HG02870 (cell line): ENCODE measurements around the gene BCAR3.

Source experiments
- ATAC-seq: cut with Tn5 transposase; IDR thresholded peaks from one replicate; pipeline ENCODE4 v1.9.1; 2021; ENCODE audit warnings: mild to moderate bottlenecking, moderate library complexity; ENCODE audit not compliant: unreplicated experiment

Gene BCAR3

GRCh38 chr1:93617670-93618499, 63.8 kb downstream of the BCAR3 start:
- no peak for ATAC-seq

DNA sequence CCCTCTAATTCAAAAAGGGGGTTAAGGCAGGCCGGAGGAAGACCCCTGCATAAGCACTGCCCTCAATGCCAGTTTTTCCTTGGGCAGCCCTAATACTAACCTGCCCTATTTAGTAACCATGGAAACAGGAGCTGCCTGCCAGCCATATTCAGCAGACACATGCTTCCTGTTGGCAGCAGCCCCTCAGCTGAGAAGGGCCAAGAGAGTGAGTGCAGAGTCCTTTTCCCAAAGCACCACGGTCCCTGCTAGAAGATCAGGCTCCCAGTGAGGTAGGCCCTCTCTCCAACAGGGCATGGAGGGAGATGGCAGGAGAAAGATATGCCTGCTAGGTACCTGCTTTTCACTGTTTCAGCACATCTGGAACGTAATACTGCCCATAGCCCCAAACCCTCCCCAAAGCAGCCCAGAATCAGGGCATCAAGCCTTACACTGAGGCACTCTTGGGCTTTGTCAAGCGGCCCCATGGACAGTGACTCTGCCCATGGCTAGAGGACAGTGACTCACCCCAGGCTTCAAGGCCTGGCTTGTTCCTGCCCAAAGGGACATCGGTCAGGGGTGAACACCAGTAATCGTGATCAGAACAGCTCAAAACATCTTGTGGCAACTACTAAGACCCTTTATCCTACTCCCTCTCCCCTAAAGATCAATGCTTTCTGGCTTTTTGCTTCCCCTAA, 64.5 kb downstream of the BCAR3 start:
- ATAC-seq, result no peak

- no peak for ATAC-seq
Observed at GRCh38 chr1:93616221-93616995, 65.2 kb downstream of the BCAR3 start.

- ATAC-seq, result peak; percentile 83
Observed at GRCh38 chr1:93615582-93616150, 66.0 kb downstream of the BCAR3 start.

DNA sequence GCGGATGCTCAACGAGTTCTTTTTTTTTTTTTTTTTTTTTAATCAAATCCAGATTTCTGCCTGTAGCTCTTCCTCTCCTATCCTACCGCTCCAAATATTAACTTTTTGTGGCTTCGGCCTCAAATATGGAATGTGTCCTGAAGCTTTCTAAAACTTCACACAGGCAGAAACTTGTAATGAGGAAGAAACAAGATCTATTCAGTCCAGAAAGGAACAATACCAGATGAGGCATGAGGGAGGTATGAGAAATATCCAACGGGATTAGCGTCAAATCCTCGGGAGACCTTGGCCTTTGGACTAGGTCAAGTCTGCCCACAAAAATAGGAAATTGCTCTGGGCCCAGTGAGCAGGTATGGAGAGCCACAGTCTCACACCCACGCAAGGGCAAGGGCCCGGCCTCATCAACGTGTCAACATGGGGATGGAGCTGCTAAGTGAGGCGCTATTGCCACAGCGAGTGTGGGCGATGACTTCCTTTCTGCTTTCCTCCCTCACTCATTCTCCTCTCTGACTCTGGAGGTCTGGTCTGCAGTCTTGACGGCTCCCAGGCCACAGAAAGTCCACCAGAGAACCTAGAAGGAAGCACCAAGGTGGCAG, 66.6 kb downstream of the BCAR3 start:
- ATAC-seq, result peak; percentile 39

DNA sequence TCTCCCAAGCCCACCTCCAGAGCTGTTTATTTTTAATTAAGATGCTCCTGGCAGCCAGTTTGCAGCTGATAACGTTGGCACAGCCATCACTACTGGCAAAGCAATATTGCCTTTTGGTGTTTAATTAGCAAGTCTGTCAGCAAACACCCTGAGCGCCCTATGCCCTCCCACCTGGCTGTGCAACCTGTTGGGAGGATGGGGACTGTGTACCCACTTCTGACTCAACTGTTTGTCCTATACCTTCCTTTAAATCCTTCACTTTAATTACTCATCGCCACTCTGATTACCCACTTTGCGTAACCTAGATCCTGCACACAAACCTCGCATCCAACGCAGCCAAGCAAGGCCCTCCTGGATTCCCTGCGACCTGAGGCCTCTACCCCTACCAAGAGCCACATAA, 67.1 kb downstream of the BCAR3 start:
- ATAC-seq, result no peak

DNA sequence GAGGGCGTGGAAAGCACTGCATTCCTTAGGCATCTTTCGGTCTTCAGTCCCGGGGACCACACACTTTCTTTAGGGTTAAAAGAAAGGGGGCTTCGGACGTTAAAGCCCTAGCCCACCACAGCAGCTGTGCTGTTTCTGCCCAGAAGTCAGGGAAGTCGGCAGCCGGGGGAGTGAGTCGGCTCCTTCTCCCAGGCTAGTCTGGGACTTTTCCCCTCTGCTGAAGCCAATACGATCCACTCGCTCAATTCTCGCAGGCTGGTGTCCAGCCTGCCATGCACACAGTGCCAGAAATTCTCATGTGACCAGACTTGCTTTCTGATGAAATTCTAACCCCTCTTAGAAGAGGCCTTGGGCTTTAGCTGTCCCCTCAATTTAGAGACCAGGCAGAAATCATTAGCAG, 67.7 kb downstream of the BCAR3 start:
- ATAC-seq, result no peak

DNA sequence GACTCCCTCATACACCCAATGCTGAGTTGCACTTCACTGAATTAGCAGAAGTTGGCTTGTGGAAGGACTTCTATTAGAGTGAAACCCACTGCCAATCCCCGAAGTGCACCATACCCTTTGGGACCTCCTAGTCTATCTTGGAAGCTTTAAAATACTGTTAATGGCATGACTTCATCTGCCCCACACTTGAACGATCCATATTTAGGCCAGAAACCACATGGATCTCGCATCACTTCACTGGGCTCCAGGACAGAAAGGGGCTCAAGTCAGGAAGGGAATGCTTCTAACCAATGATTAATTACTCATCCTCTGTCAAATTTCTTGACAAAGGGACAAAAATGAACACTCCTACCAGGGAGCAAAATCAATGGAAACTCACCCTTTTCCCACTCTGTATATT, 69.1 kb downstream of the BCAR3 start:
- ATAC-seq, result no peak

DNA sequence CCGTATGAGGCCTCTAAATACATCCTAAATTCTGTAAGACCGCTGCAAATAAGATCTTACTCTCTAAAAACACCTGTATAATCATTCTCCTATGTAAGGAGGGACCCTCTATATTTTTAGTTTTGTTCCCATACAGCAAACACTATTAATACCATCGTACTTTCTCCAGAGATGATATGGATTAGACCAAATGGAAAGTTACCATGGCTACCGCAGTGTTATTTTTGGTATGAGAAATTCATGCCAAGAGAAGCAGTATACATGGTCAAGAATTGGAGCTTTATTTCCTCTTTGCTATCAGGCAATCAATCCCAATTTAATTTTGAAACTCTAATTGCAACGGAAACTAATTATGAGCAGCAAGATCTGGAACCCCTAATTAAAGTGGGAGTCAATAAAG, 70.0 kb downstream of the BCAR3 start:
- ATAC-seq, result no peak

DNA sequence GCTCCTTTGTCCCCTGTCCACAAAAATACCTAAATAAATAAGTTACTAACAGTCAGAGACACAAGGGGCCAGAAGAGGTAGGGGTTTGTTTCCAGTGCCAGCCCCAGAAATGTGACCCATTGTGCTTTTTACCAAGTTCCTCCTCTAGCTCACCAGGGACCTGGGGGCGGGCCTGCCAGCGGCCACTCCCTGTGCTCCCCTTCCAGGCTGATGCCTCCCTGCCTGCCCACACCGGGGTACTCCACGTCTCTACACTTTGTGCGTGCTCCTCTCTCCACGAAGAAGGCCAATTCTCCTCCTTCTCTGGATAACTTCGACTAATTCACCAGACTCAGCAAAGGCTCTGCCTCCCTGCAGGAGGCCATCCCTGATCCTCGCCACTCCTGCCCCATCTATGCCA, 72.1 kb downstream of the BCAR3 start:
- ATAC-seq, result no peak

- peak; percentile 31 for ATAC-seq
Observed at GRCh38 chr1:93608187-93609109, 73.2 kb downstream of the BCAR3 start.

- peak; percentile 91 for ATAC-seq
Observed at GRCh38 chr1:93607814-93608186, 73.8 kb downstream of the BCAR3 start.

- ATAC-seq, result no peak
Observed at GRCh38 chr1:93605812-93606512, 75.7 kb downstream of the BCAR3 start.

DNA sequence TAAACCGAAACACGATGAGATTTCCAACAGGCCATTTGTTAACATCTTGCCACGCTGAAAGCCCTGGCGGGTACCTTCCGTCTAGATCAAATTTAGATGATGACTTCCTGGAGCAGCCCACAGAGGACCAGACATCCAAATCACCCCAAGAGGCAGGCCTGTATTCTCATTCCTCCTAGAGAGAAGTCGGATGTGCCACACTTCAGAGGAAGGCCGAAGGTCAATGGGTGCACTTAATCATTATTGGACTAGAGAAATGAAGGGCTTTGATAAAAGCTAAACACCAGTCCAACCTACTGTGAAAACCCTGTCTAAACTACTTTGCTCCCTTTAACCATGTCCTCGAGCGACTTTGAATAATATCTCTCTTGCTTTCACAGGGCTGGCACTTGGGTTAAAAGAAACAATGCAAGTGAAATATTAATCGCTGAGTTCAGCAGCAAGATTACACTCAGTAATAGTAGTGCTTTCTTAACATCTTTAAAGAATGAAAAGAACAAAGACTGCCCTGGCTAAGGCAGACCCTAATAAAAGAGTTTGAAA, 76.5 kb downstream of the BCAR3 start:
- ATAC-seq, result no peak

DNA sequence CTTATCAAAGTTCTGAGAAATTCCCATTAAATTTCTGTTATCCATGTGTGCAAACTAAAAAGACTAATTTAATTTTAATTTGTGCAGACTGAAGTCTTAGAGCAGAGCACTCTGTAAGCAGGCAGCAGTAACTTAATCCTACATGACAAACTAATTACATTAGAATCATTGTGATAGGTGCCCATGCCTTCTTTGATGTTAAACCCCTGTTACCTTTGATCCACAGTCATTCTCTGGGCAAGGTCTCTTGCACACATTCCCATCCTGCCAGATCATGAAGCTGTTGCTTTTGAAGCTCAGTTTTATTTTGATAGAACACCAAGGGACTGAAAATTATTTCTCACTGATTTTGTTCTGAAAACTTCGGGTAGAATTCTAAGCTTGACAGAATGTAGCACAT, 77.2 kb downstream of the BCAR3 start:
- ATAC-seq, result no peak

DNA sequence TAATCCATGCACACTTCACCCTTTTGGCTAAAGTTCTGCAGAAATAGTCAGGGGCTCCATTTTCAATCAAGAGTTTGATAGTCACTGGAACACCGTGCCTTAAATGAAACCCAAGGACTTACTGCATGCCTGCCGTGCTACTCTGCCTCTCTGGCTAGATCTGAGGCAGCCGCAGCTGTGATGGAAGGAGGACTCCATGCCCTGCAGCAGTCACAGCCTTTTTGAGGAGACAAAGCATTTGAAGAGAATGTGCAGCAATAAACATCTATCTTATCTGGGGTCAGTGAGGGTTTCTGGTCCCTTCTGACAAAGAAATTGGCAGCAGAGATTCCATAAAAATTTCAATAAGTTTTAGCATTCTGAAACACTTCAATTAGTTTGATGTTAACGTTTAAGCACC, 78.0 kb downstream of the BCAR3 start:
- no peak for ATAC-seq

DNA sequence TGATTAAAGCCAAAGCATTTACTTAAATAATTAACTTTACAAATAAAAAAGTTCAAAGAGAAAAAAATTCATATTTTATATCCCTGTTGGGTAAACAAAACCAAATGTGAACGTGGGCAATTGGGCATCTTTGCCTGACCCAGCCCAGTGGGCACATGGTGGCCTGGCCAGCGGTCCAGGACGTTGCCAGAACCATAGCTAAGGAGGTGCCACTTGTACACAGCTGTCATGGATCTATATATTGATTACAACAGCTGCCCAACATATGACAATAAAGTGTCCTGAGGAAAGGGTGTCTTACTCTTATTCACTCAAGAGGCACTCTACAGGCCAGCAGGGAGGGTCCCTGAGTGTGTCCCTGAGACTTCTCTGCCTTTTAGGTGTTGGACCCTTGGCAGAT, 78.5 kb downstream of the BCAR3 start:
- ATAC-seq, result no peak

DNA sequence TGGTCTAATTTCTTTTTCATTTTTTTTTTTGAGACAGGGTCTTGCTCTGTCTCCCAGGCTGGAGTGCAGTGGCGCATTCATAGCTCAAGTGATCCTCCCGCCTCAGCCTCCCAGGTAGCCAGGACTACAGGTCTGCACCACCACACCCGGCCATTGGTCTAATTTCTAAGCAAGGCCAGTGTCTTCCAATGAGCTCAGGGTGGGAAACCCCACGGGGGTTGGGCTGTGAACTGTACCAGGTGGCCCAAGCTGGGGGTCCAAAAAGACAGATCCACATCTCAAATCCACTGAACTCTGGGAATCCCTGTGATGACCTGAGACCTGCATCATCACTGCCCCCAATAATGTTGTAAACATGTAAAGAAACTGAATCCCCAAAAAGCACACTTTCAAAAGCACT, 79.5 kb downstream of the BCAR3 start:
- ATAC-seq, result no peak

GRCh38 chr1:93601686-93602085, 80.0 kb downstream of the BCAR3 start:
- ATAC-seq, result no peak
